HEK293T (cell line): ENCODE data around the gene EIF3L.

ENCODE experiments used
- CTBP1 ChIP-seq: fragments of 450-650 bp; IDR thresholded peaks from 2 replicates; pipeline ENCODE4 v1.6.1; 2016; ENCODE audit warnings: borderline replicate concordance
- ELF4 ChIP-seq: fragments of 450-650 bp; IDR thresholded peaks from 2 replicates; pipeline ENCODE4 v1.6.1; 2017; ENCODE audit warnings: antibody characterized with exemption
- FOXA1 ChIP-seq: fragments of 450-650 bp; IDR thresholded peaks from 2 replicates; pipeline ENCODE4 v1.6.1; 2016; ENCODE audit warnings: mild to moderate bottlenecking
- HDGF ChIP-seq: fragments of 450-650 bp; IDR thresholded peaks from 2 replicates; pipeline ENCODE4 v1.6.1; 2017; ENCODE audit warnings: antibody characterized with exemption, borderline replicate concordance
- L3MBTL2 ChIP-seq: fragments of 450-650 bp; conservative IDR thresholded peaks from 2 replicates; pipeline ENCODE4 v1.6.1; 2016; ENCODE audit warnings: mild to moderate bottlenecking
- PKNOX1 ChIP-seq: fragments of 450-650 bp; IDR thresholded peaks from 2 replicates; pipeline ENCODE4 v1.6.1; 2016
- SP1 ChIP-seq: fragments of 450-650 bp; IDR thresholded peaks from 2 replicates; pipeline ENCODE4 v1.6.1; 2017
- TARDBP ChIP-seq: fragments of 450-650 bp; IDR thresholded peaks from 2 replicates; pipeline ENCODE4 v1.6.1; 2016
- ZNF384 ChIP-seq: fragments of 450-650 bp; IDR thresholded peaks from 2 replicates; pipeline ENCODE4 v1.6.1; 2016

- TF ChIP-seq ELF4, result no peak
- TF ChIP-seq PKNOX1, result no peak
- no peak for TF ChIP-seq CTBP1
- TF ChIP-seq TARDBP, result no peak
- TF ChIP-seq L3MBTL2, result no peak
- no peak for TF ChIP-seq FOXA1
- no peak for TF ChIP-seq SP1
- TF ChIP-seq HDGF, result no peak
- TF ChIP-seq ZNF384, result no peak
Measured at GRCh38 chr22:37930270-37930951, 81.2 kb downstream of the EIF3L start.
